HG02588 (cell line): Measurements from ENCODE around the gene SH3PXD2B.

Source experiments
- ATAC-seq: cut with Tn5 transposase; IDR thresholded peaks from one replicate; pipeline ENCODE4 v1.9.1; 2021; ENCODE audit warnings: mild to moderate bottlenecking, moderate library complexity; ENCODE audit not compliant: unreplicated experiment

Gene SH3PXD2B

DNA sequence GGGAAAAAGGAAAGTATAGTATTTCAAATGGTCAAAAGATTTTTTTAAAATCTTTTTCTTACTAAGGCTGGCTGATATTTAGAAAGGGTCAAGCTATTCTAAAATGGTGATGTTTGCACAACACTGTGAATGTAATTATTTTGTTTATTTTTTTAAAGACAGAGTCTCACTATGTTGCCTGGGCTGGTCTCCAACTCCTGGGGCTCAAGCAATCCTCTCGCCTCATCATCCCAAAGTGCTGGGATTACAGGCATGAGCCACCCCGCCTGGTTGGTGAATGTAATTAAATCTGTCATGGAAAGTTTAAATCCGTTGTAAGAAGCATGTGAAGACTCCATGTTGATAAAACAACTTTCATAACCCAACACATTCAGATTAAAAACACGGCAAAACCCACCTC, 173.4 kb downstream of the SH3PXD2B start:
- ATAC-seq = no peak

DNA sequence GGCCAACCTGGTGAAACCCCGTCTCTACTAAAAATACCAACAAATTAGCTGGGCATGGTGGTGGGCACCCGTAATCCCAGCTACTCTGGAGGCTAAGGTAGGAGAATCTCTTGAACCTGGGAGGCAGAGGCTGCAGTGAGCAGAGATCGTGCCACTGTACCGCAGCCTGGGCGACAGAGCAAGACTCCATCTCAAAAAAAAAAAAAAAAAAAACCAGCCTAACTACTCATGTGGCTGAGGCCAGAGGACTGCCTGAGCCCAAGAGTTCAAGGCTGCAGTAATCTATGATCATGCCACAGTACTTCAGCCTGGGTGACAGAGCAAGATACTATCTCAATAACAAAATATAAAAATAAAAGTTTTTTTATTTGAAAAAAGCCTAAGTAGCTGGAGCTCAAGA, 174.0 kb downstream of the SH3PXD2B start:
- ATAC-seq = no peak

DNA sequence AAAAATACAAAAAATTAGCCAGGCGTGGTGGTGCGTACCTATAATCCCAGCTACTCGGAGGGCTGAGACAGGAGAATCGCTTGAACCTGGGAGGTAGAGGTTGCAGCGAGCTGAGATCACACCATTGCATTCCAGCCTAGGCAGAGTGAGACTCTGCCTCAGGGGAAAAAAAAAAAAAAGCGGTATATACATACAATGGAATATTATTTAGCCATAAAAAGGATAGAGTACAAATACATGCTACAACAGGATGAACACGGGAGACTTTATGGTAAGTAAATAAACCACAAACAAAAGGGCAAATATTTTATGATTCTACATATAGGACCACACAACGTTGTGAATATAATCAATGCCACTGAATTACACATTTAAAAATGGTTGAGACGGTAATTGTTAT, 176.0 kb downstream of the SH3PXD2B start:
- ATAC-seq = no peak

DNA sequence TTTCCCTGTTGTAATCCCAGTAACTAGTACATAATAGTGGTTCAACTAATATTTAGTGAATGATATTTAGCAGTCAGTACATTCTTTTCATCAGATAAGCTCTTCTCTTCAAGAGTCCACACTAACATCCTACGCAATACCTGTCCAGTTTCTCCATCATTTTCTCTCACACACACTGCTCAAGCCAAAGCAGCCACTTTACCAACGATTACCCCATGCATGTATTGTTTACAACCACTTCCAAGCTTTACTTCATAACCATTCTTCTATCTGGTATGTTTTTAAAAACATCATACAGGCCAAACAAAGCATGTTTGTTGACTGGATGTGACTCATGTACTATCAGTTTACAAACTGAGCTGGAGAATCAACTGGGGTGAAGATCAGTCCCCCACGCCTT, 178.1 kb downstream of the SH3PXD2B start:
- no peak for ATAC-seq
